SK-N-MC (cell line): ENCODE measurements around the gene SLC1A5.
"Not testable (repeated sequence)": the region's sequence is repeated elsewhere in the genome, so short reads cannot be mapped to it uniquely, and the experiment has no call there.

Experiments used
- DNase-seq: peaks from one replicate; pipeline ENCODE4 v3.0.0-alpha.2; 2011; ENCODE audit warnings: low read depth, low spot score
- H3K27ac ChIP-seq: fragments of 200-600 bp; sonication (generic); 2 replicates; pipeline ENCODE4 v1.5.1; 2016; ENCODE audit warnings: mixed run types
- H3K36me3 ChIP-seq: fragments of 200-600 bp; sonication (generic); 2 replicates; pipeline ENCODE4 v1.6.1; 2017; ENCODE audit warnings: antibody characterized with exemption, low read length, mixed read lengths; ENCODE audit not compliant: insufficient read depth
- H3K4me3 ChIP-seq: fragments of 200-600 bp; sonication (generic); 2 replicates; pipeline ENCODE4 v1.5.1; 2016
- H3K9ac ChIP-seq: fragments of 200-600 bp; sonication (generic); 2 replicates; pipeline ENCODE4 v1.8.0; 2017; ENCODE audit warnings: mixed run types, mixed read lengths; ENCODE audit not compliant: insufficient read length
- H3K9me3 ChIP-seq: fragments of 200-600 bp; sonication (generic); 2 replicates; pipeline ENCODE4 v1.6.1; 2017; ENCODE audit warnings: low read depth, mild to moderate bottlenecking, antibody characterized with exemption, low read length, moderate library complexity, mixed read lengths
- EZH2 ChIP-seq: fragments of 200-600 bp; sonication (generic); IDR thresholded peaks from one replicate; pipeline ENCODE4 v1.6.1; 2017; ENCODE audit warnings: antibody characterized with exemption
- FOXP2 ChIP-seq: optimal IDR thresholded peaks from 2 replicates; pipeline ENCODE3; 2011; ENCODE audit warnings: mild to moderate bottlenecking, moderate library complexity; ENCODE audit not compliant: insufficient read depth; ENCODE audit errors: extremely low read length, control extremely low read depth
- POLR2AphosphoS5 ChIP-seq: IDR thresholded peaks from 2 replicates; pipeline ENCODE4 v1.6.1; 2012; ENCODE audit warnings: mild to moderate bottlenecking, low read depth, low read length, borderline replicate concordance

SLC1A5 gene

DNA sequence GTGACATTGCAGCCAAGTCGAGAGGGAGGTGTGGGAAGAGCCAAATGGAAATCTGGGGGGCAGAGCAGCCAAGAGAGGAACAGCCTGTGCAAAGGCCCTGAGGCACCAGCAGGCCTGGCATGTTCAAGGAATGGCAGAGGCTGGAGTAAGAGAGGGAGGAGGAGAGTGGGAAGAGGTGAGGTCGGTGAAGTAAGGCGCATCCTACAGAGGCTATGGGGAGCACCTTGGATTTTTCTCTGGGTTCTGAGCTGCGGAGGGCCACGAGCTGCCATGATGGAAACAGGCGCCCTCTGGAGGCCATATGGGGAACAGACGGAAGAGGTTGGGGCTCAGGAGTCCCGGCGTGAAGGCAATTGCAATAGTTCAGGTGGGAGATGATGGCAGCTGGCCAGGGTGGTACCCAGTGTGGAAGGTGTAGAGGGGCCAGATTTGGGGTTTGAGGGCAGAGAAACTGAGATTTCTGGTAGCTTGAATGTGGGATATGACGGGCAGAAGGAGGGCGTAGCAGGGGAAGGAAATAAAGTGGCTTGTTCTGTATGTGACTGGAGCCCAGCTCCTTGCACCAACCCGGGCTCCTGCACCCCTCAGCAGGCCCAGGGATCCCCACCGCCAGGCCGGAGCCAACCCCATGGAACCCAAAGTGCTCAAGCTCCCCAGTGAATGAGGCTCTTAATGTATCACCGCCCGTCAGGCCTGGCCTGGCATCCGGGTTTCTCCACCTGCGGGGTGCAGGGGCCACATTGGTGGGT lies 21.7 kb downstream of the SLC1A5 start:
- DNase-seq = no peak
- no peak overlapping the region for H3K27ac ChIP-seq

DNA sequence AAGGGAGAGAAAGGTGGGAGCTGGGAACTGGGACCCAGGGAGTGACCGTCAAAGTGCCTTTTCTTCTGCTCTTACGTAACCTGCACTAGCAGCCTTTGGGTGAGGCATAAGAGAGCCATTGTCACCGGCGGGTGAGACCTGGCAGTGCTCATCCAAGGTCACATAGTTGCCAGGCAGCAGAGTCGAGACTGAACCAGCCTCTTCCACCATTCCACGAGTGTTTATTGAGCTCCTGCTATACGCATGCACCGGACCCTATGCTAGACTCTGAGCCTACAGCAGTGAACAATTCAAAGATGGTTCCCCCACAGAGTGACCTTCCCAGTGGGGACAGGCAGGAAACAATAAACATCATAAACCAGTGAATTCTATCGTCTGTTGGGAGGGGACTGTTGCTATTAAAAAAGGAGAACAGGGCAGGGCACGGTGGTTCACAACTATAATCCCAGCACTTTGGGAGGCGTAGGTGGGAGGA lies 23.5 kb downstream of the SLC1A5 start:
- no peaks in the 10 kb centered on the region for H3K9me3 ChIP-seq
- no peak overlapping the region for H3K9ac ChIP-seq
- TF ChIP-seq FOXP2 (no peak), POLR2AphosphoS5 (no peak), EZH2 (no peak)
- no peak for DNase-seq
- no peak overlapping the region for H3K4me3 ChIP-seq
- no peaks in the 10 kb centered on the region for H3K36me3 ChIP-seq
- H3K27ac ChIP-seq = no peak overlapping the region

More for the DNA sequence above, 21.7 kb downstream of the SLC1A5 start:
- H3K9me3 ChIP-seq = no peaks in the 10 kb centered on the region
- H3K9ac ChIP-seq = no peak overlapping the region
- H3K4me3 ChIP-seq = no peak overlapping the region
- no peaks in the 10 kb centered on the region for H3K36me3 ChIP-seq
- no peak for TF ChIP-seq POLR2AphosphoS5
- no peak for TF ChIP-seq FOXP2
- no peak for TF ChIP-seq EZH2

DNA sequence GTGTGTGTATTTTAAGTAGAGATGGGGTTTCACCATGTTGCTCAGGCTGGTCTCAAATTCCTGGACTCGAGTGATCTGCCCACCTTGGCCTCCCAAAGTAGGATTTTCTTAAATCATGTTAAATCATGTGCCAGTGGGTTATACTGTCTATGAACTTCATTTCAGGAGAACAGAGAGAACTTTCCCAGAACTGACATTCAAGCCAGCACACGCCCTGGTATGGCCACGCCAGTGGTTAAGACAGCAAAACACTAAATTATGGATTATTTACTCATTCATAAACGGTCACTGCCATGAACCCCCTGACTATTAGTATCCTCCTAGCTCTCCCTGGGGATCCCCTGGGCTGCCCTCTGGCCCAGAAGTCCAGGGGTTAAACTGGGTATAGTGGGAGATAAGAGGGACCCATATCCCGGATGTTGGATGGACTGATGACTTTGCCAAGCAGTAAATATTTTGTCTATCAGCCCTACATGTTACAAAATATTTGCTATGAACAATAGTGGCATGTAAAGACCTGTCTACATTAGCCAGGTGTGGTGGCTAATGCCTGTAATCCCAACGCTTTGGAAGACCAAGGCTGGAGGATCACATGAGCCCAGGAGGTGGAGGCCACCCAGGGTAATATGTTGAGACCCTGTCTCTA lies 26.0 kb downstream of the SLC1A5 start:
- Histone ChIP-seq H3K27ac (no peak overlapping the region), H3K9ac (no peak overlapping the region), H3K9me3 (no peaks in the 10 kb centered on the region), H3K36me3 (no peaks in the 10 kb centered on the region), H3K4me3 (no peak overlapping the region)
- TF ChIP-seq FOXP2 = no peak
- TF ChIP-seq EZH2 = no peak
- no peak for TF ChIP-seq POLR2AphosphoS5
- no peak for DNase-seq

DNA sequence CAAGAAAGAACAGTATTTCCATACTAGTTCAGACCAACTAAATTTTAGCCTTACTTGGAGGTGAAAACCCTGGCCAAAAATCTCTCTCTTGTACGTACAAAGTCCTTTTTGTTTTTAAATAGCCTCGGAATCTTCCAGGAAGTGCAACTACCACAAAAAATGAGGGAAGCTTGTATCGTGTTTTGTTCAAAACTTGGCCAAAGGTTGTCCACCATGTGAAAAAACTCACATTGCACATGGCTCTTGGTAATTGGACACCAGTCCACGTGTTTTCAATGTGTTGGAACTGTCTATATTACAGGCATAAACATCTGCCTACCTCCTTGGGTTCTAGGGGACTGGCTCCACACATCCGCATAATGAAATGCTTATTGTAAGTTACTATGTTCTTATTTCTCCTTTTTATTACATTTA lies 27.0 kb downstream of the SLC1A5 start:
- no peak for DNase-seq
- H3K36me3 ChIP-seq = no peaks in the 10 kb centered on the region
- no peak overlapping the region for H3K4me3 ChIP-seq
- TF ChIP-seq EZH2 = no peak
- no peak for TF ChIP-seq FOXP2
- TF ChIP-seq POLR2AphosphoS5 = no peak
- H3K9ac ChIP-seq = no peak overlapping the region
- no peak overlapping the region for H3K27ac ChIP-seq
- no peaks in the 10 kb centered on the region for H3K9me3 ChIP-seq

DNA sequence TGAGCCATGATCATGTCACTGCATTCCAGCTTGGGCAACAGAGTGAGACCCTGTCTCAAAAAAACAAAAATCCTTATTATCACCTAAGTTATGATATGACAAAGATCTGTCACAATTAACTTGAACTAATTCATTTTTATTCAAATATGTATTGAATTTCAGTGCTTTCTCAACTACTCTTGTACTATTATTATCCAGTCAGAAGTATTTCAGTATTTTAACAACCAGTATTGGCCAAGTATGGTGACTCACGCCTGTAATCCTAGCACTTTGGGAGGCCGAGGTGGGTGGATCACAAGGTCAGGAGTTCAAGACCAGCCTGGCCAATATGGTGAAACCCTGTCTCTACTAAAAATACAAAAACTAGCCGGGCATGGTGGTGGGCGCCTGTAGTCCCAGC lies 27.5 kb downstream of the SLC1A5 start:
- H3K27ac ChIP-seq, H3K36me3 ChIP-seq, H3K9me3 ChIP-seq, H3K4me3 ChIP-seq, DNase-seq, H3K9ac ChIP-seq: not testable (repeated sequence)

DNA sequence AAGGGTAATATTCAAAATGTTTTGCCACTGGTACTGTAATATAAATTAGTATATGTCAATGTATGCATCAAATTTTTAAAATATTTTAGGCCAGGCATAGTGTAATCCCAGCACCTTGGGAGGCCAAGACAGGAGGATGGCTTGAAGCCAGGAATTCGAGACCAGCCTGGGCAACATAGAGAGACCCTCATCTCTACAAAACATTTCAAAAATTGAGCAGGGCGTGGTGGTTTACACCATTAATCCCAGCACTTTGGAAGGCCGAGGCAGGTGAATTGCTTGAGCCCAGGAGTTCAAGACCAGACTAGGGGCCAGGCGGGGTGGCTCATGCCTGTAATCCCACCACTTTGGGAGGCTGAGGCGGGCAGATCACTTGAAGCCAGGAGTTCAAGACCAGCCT lies 28.0 kb downstream of the SLC1A5 start:
- no peaks in the 10 kb centered on the region for H3K36me3 ChIP-seq

DNA sequence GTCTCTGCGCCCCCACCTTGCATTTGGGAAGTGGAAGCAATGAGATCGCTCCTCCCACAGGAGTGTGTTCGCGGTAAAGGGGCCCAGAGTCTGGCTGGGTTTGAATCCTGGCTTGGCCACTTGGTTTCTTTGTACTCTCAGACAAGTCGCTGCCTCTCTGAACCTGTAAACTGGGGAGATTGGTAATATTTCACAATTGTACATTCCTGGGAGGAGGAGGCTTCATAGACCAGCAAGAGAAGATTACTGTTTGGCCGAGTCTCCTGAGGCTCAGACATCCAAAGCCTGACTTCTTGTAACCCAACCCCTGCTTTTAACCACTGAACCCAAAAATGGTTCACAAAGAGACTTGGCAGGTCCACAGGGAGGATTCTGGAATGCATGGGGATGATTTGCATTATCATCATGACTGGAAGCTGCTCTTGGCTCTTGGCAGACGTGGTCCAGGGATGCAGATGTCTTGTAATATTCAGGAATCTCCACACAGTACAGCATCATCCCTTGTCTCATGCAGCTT lies 28.5 kb downstream of the SLC1A5 start:
- Histone ChIP-seq H3K27ac (no peak overlapping the region), H3K9me3 (no peaks in the 10 kb centered on the region), H3K4me3 (no peak overlapping the region), H3K36me3 (no peaks in the 10 kb centered on the region), H3K9ac (no peak overlapping the region)
- TF ChIP-seq POLR2AphosphoS5 (no peak), EZH2 (no peak), FOXP2 (no peak)
- DNase-seq = no peak

More for the DNA sequence above, 28.0 kb downstream of the SLC1A5 start:
- TF ChIP-seq EZH2 = no peak
- no peak for TF ChIP-seq POLR2AphosphoS5
- no peak for TF ChIP-seq FOXP2
- Histone ChIP-seq H3K4me3 (no peak overlapping the region), H3K27ac (no peak overlapping the region), H3K9me3 (no peaks in the 10 kb centered on the region), H3K9ac (no peak overlapping the region)
- DNase-seq = no peak

DNA sequence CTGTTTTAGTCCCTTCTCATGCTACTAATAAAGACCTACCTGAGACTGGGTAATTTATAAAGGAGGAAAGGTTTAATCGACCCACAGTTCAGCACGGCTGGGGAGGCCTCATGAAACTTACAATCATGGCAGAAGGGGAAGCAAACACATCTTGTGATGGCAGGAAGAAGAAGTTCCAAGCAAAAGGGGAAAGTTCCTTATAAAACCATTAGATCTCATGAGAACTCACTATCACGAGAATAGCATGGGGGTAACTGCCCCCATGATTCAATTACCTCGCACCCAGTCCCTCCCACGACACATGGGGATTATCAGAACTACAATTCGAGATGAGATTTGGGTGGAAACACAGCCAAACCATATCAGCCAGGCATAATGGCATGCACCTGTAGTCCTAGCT lies 29.2 kb downstream of the SLC1A5 start:
- no peaks in the 10 kb centered on the region for H3K9me3 ChIP-seq
- H3K36me3 ChIP-seq = no peaks in the 10 kb centered on the region
- no peak overlapping the region for H3K27ac ChIP-seq
- TF ChIP-seq POLR2AphosphoS5 = no peak
- no peak for TF ChIP-seq EZH2
- TF ChIP-seq FOXP2 = no peak
- no peak overlapping the region for H3K9ac ChIP-seq
- H3K4me3 ChIP-seq = no peak overlapping the region
- no peak for DNase-seq

DNA sequence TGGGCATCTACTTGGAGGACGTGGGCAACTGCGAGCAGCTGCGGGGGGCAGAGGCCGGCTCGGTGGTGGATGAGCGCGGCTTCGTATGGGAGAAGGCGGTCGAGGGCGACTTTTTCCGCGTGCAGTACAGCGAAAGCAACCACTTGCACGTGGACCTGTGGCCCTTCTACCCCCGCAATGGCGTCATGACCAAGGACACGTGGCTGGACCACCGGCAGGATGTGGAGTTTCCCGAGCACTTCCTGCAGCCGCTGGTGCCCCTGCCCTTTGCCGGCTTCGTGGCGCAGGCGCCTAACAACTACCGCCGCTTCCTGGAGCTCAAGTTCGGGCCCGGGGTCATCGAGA lies 31.9 kb downstream of the SLC1A5 start:
- no peak for DNase-seq
- Histone ChIP-seq H3K9ac (no peak overlapping the region), H3K4me3 (no peak overlapping the region), H3K36me3 (no peaks in the 10 kb centered on the region), H3K27ac (no peak overlapping the region), H3K9me3 (no peaks in the 10 kb centered on the region)
- TF ChIP-seq POLR2AphosphoS5 (no peak), FOXP2 (no peak), EZH2 (no peak)
